ENCODE data around the gene COG3.

COG3 gene

GRCh38 chr13:45544520-45544919, 79.8 kb downstream of the COG3 start:
- no peak for DNase-seq (ENCODE audit: low spot score)
- FAIRE-seq: no peak

- DNase-seq (ENCODE audit: low spot score) (no peak), FAIRE-seq (no peak)
These were observed 81.1 kb downstream of the COG3 start for GRCh38 chr13:45545686-45546409.

- DNase-seq (ENCODE audit: low spot score) (no peak), FAIRE-seq (no peak)
These were observed 81.6 kb downstream of the COG3 start for GRCh38 chr13:45546410-45546765.

- DNase-seq (ENCODE audit: low spot score): no peak
- FAIRE-seq: no peak
These were observed 83.5 kb downstream of the COG3 start for GRCh38 chr13:45548281-45548680.

GRCh38 chr13:45554604-45555109, 89.9 kb downstream of the COG3 start:
- no peak for DNase-seq (ENCODE audit: low spot score)
- no peak for FAIRE-seq

- DNase-seq (ENCODE audit: low spot score) (no peak), FAIRE-seq (no peak)
These were observed 99.5 kb downstream of the COG3 start for GRCh38 chr13:45564133-45564776.

- no peak for DNase-seq (ENCODE audit: low spot score)
- no peak for FAIRE-seq
These were observed 100.6 kb downstream of the COG3 start for GRCh38 chr13:45565331-45565730.

GRCh38 chr13:45575146-45575829, 110.5 kb downstream of the COG3 start:
- DNase-seq (ENCODE audit: low spot score) (no peak), FAIRE-seq (no peak)

GRCh38 chr13:45575830-45576180, 111.1 kb downstream of the COG3 start:
- DNase-seq (ENCODE audit: low spot score) (no peak), FAIRE-seq (no peak)

GRCh38 chr13:45576466-45576865, 111.7 kb downstream of the COG3 start:
- FAIRE-seq: no peak
- DNase-seq (ENCODE audit: low spot score): no peak

GRCh38 chr13:45582408-45583076, 117.8 kb downstream of the COG3 start:
- DNase-seq (ENCODE audit: low spot score) (no peak), FAIRE-seq (no peak)

- FAIRE-seq: no peak
These were observed 120.1 kb downstream of the COG3 start for GRCh38 chr13:45584816-45585215.

More at GRCh38 chr13:45584816-45585215, 120.1 kb downstream of the COG3 start:
- DNase-seq (ENCODE audit: low spot score): no peak

Data from urothelium cell line (cell line).